PC-9 (cell line): ENCODE results near the gene ING1. TPM values are rescaled to one million over a fixed set of nuclear protein-coding genes. Genes with fewer than 3 reads are reported as not detected.
"Not testable (repeated sequence)": the region's sequence is repeated elsewhere in the genome, so short reads cannot be mapped to it uniquely, and the experiment has no call there.

Experiments
- BruUV-seq: library from RNA; stranded (reverse); fragments of 400-500 nt; replicated peaks from 2 replicates; lab custom pipeline; 2021; lab: Mats Ljungman, UMichigan
- CTCF ChIA-PET: fragments of 300-600 bp; sonication (Branson Sonifier 250); formaldehyde crosslinking; loops from one replicate; lab custom pipeline; 2022; ENCODE audit warnings: antibody characterized with exemption; lab: Charles Lee
- POLR2A ChIA-PET: fragments of 300-600 bp; sonication (Branson Sonifier 250); formaldehyde crosslinking; loops from one replicate; lab custom pipeline; 2022; ENCODE audit warnings: antibody characterized with exemption; ENCODE audit not compliant: unreplicated experiment; lab: Charles Lee
- DNase-seq, 2 experiments: peaks; one replicate each; pipeline versions ENCODE4 v3.0.0 to v3.0.0-alpha.2; 2015 to 2022; ENCODE audit warnings: mixed read lengths in 1 of 2
- H2AFZ ChIP-seq: fragments of 200-600 bp; sonication (generic); 2 replicates; pipeline ENCODE4 v1.8.1; 2017; ENCODE audit warnings: antibody characterized with exemption
- H3F3A ChIP-seq: fragments of 200-600 bp; sonication (generic); 2 replicates; pipeline ENCODE4 v1.8.1; 2017; ENCODE audit warnings: antibody characterized with exemption, mild to moderate bottlenecking, low read depth; ENCODE audit not compliant: insufficient read depth
- H3K27ac ChIP-seq: fragments of 200-600 bp; sonication (generic); 2 replicates; pipeline ENCODE4 v1.6.1; 2016; ENCODE audit warnings: mixed run types
- H3K27me3 ChIP-seq: fragments of 200-600 bp; sonication (generic); 2 replicates; pipeline ENCODE4 v1.6.1; 2016; ENCODE audit warnings: low read depth, mixed run types; ENCODE audit not compliant: insufficient read depth
- H3K36me3 ChIP-seq: fragments of 200-600 bp; sonication (generic); 2 replicates; pipeline ENCODE4 v1.6.1; 2016; ENCODE audit warnings: low read depth, mixed run types
- H3K4me1 ChIP-seq: fragments of 200-600 bp; sonication (generic); replicated peaks from 2 replicates; pipeline ENCODE4 v1.6.1; 2016; ENCODE audit warnings: mixed run types; ENCODE audit not compliant: insufficient read depth
- H3K4me2 ChIP-seq: fragments of 200-600 bp; sonication (generic); 2 replicates; pipeline ENCODE4 v1.6.1; 2017; ENCODE audit warnings: mixed run types
- H3K4me3 ChIP-seq: fragments of 200-600 bp; sonication (generic); 2 replicates; pipeline ENCODE4 v1.6.1; 2016; ENCODE audit warnings: mixed run types
- H3K79me2 ChIP-seq: fragments of 200-600 bp; sonication (generic); 2 replicates; pipeline ENCODE4 v1.6.1; 2017; ENCODE audit warnings: low read depth, mixed run types
- H3K9me2 ChIP-seq: fragments of 200-600 bp; sonication (generic); 2 replicates; pipeline ENCODE4 v1.8.1; 2017; ENCODE audit warnings: mild to moderate bottlenecking; ENCODE audit not compliant: insufficient read depth
- H3K9me3 ChIP-seq: fragments of 200-600 bp; sonication (generic); 2 replicates; pipeline ENCODE4 v1.8.1; 2016; ENCODE audit warnings: low read depth; ENCODE audit not compliant: insufficient read depth
- H4K20me1 ChIP-seq: fragments of 200-600 bp; sonication (generic); 2 replicates; pipeline ENCODE4 v1.8.1; 2017; ENCODE audit not compliant: insufficient read depth
- CTCF ChIP-seq: fragments of 200-600 bp; sonication (generic); conservative IDR thresholded peaks from 2 replicates; pipeline ENCODE4 v1.6.1; 2017; ENCODE audit warnings: mixed run types, antibody characterized with exemption, mild to moderate bottlenecking, moderate library complexity
- EZH2 ChIP-seq: fragments of 200-600 bp; sonication (generic); IDR thresholded peaks from 2 replicates; pipeline ENCODE4 v1.8.0; 2017; ENCODE audit warnings: antibody characterized with exemption, low read depth
- intact Hi-C: fragments of 100-400 bp; cut with micrococcal nuclease; formaldehyde crosslinking; loops from one replicate; pipeline ENCODE4 v1.10.0; 2022; ENCODE audit not compliant: unreplicated experiment
- total RNA-seq: library from RNA; stranded (reverse); gene quantifications from 2 replicates; pipeline ENCODE4 v1.2.3, GENCODE V29; 2021

The ING1 gene
- total RNA-seq, 1 experiment from 2014 or later: 21.2 TPM

DNA sequence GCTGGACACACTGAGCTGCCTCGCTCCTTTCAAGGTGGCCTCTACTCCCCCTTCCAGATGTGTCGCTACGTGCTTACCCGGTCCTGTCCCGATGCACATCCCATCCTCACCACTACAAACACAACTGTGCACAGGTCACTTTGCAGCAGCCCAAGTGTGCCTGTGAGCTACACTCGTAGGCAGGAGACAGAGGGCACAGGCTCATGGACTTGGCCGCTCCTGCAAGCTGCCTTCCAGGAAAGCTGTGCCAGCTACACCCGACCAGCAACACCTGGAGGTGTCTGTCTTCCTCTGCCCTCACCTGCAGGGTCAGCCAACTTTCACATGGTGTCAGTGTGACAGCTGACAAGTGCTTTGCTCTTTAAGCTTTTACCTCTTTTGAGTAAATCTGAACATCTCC, 23.0 kb upstream of the ING1 start:
- H3K4me3 ChIP-seq: no peak overlapping the region
- H3K36me3 ChIP-seq: 0 out of 2 replicates have a peak, but pooled peaks cover 3% of the 10 kb centered on the region
- H3K4me1 ChIP-seq: no peaks in the 10 kb centered on the region
- intact Hi-C loops: no loop called here
- H3K4me2 ChIP-seq: no peak overlapping the region
- H3F3A ChIP-seq: peaks cover 3% of the 10 kb centered on the region; the same call in 1 of the 2 replicates
- ChIA-PET POLR2A (no interaction called here), CTCF (no interaction called here)
- no TSS peak for BruUV-seq
- TF ChIP-seq CTCF (no peak), EZH2 (no peak)
- H3K9me2 ChIP-seq: no peaks in the 10 kb centered on the region
- no peaks in the 10 kb centered on the region for H3K27me3 ChIP-seq
- no peaks in the 10 kb centered on the region for H3K79me2 ChIP-seq
- no peaks in the 10 kb centered on the region for H3K9me3 ChIP-seq
- H4K20me1 ChIP-seq: no peaks in the 10 kb centered on the region
- no peak overlapping the region for H2AFZ ChIP-seq
- H3K27ac ChIP-seq: no peak overlapping the region
- DNase-seq: no peak

DNA sequence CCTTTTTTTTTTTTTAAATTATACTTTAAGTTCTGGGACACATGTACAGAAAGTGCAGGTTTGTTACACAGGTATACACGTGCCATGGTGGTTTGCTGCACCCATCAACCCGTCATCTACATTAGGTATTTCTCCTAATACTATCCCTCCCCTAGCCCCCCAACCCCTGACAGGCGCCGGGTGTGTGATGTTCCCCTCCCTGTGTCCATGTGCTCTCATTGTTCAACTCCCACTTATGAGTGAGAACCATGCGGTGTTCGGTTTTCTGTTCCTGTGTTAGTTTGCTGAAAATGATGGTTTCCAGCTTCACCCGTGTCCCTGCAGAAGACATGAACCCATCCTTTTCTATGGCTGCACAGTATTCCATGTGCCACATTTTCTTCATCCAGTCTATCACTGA, 17.7 kb upstream of the ING1 start:
- H3F3A ChIP-seq, H3K27ac ChIP-seq, H3K4me2 ChIP-seq, H3K9me3 ChIP-seq, CTCF ChIA-PET, intact Hi-C loops, H3K9me2 ChIP-seq, H3K4me3 ChIP-seq, H4K20me1 ChIP-seq, H2AFZ ChIP-seq, H3K79me2 ChIP-seq, BruUV-seq, H3K27me3 ChIP-seq, H3K4me1 ChIP-seq, DNase-seq: not testable (repeated sequence)
- POLR2A ChIA-PET: interaction anchor here (0.6 kb wide), 1 partner anchor 12 kb away, joined by 14 read pairs; no protein-coding TSS in a partner anchor
- H3K36me3 ChIP-seq: peaks cover 24% of the 10 kb centered on the region

DNA sequence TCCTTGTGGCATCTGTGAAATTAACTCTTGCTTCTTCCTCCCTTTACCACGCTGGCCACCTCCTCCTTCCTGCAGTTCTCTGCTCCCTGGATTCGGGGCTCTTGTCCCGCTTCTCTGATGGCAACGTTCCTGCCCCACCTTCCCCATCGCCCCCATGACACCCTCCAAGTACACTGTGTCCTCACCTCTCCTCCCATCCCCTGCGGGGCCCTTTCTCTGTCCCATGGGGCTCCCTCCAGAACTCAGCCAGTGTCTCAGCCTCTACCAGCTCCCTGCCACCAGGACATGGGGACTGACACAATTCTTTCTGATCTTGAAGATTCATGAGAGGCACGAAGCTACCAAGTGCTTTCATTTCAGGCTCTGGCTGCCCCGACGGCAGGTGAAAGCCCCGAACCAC, 16.7 kb upstream of the ING1 start:
- Histone ChIP-seq H3K27ac (no peak overlapping the region), H3F3A (no peaks in the 10 kb centered on the region; the same call in 1 of the 2 replicates), H3K4me2 (no peak overlapping the region), H3K27me3 (no peaks in the 10 kb centered on the region), H4K20me1 (no peaks in the 10 kb centered on the region), H3K79me2 (peaks cover 3% of the 10 kb centered on the region; the same call in 1 of the 2 replicates), H3K9me2 (no peaks in the 10 kb centered on the region), H3K9me3 (no peaks in the 10 kb centered on the region), H3K4me1 (no peaks in the 10 kb centered on the region), H3K36me3 (peaks cover 28% of the 10 kb centered on the region), H2AFZ (no peak overlapping the region), H3K4me3 (no peak overlapping the region)
- ChIA-PET POLR2A (no interaction called here), CTCF (no interaction called here)
- intact Hi-C loops: no loop called here
- no TSS peak for BruUV-seq
- DNase-seq: no peak
- TF ChIP-seq EZH2: no peak
- no peak for TF ChIP-seq CTCF

DNA sequence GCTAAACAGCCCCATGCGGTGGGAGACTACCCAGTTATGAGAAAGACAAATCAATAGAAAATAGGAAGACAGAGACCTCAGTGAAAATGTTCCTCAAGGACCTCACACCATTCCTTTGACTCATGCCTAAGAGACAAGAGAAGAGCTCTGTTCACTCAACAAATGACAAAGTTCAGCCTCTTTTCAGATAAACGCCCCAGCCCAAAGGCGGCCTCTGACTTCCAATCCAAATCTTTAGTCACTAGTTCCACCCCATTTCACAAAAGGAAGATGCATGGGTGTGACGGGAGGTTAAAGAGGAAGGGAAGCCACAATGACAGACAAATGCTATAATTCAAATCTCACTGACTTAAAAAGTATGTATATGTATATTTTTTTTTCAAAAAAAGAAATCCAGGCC, 15.7 kb upstream of the ING1 start:
- POLR2A ChIA-PET: no interaction called here
- H4K20me1 ChIP-seq: peaks cover 5% of the 10 kb centered on the region; the same call in 1 of the 2 replicates
- H3K4me1 ChIP-seq: no peaks in the 10 kb centered on the region
- intact Hi-C loops: no loop called here
- H3K4me3 ChIP-seq: no peak overlapping the region
- H3K4me2 ChIP-seq: no peak overlapping the region
- H3K27ac ChIP-seq: no peak overlapping the region
- CTCF ChIA-PET: no interaction called here
- no peaks in the 10 kb centered on the region for H3K9me3 ChIP-seq
- no peaks in the 10 kb centered on the region for H3K27me3 ChIP-seq
- H3K36me3 ChIP-seq: peaks cover 28% of the 10 kb centered on the region
- no peak overlapping the region for H2AFZ ChIP-seq
- DNase-seq: no peak
- no peaks in the 10 kb centered on the region; the same call in 1 of the 2 replicates for H3F3A ChIP-seq
- H3K79me2 ChIP-seq: peaks cover 13% of the 10 kb centered on the region
- TF ChIP-seq CTCF: no peak
- no peak for TF ChIP-seq EZH2
- no peaks in the 10 kb centered on the region for H3K9me2 ChIP-seq
- no TSS peak for BruUV-seq
